Amniotic stem cell (primary cell): Measurements from ENCODE around the gene VTI1A.
"Not testable (repeated sequence)": the region's sequence is repeated elsewhere in the genome, so short reads cannot be mapped to it uniquely, and the experiment has no call there.

Experiments used
- DNase-seq: peaks from one replicate; lab custom pipeline; 2025; lab: John Stamatoyannopoulos, UW

The VTI1A gene

DNA sequence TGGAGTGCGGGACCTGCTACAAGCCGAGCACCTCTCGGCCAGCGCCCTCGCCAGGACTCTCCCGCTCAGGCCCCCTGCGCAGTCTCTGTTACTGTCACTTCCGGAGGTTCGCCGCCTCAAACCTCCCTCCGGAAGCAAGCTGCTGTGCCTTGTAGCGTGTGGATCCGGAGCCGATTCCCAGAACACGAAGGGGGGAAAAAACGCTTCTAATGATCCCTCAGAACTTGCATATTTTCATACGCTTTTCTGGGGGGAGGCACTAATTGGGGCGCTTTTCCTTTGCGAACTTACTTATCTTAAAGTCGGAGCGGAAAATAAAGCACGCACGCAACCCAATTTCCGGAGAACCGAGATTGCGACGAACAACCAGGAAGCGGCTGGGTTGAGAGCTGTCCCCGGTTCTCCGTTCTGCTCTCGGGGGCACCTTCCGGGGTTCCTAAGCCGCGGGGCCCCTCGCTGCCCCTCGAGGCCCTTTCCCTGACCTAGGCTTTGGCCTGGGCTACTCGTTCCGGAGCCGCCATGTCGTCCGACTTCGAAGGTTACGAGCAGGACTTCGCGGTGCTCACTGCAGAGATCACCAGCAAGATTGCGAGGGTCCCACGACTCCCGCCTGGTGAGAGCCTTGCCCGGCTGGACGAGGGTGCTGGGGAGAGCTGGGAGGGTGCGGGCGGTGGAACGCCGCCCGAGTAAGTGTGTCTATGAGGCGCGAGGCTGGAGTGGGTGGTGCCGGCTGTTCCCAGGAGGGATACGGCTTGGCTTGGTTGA is at the start of gene VTI1A, which contains the start of gene ZDHHC6:
TSS of gene VTI1A (plus strand) at position 361 of the 765 bp plus-strand sequence. CDS start at position 520, 159 bp downstream.
TSS of gene ZDHHC6 (minus strand) at position 60 of the 765 bp plus-strand sequence. CDS start 1,478 bp downstream, outside the sequence.
- peak; percentile 59 for DNase-seq

GRCh38 chr10:112397592-112397991 is 49.4 kb upstream of the VTI1A start:
- no peak for DNase-seq

DNA sequence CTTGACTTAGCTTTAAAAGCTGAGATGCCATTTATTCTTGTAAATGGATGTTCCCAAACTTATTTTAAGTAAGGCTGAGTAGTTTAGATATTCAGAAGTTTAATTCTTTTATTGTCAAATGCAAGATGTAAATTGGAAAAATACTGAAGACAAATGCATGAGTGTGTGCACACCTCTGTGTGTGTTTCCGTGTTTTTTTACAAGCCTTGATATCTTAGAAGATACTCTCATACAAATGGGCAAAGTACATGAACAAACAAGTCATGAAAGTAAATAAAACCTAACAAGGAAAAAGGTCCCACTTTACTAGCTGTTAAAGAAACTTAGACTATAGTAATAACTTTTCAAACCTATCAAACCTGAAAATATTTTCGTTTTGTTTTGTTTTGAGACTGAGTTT is 44.1 kb upstream of the VTI1A start:
- no peak for DNase-seq

GRCh38 chr10:112404617-112405016 is 42.4 kb upstream of the VTI1A start:
- no peak for DNase-seq

- not testable (repeated sequence) for DNase-seq
Measured at GRCh38 chr10:112406806-112407205, 40.2 kb upstream of the VTI1A start.

DNA sequence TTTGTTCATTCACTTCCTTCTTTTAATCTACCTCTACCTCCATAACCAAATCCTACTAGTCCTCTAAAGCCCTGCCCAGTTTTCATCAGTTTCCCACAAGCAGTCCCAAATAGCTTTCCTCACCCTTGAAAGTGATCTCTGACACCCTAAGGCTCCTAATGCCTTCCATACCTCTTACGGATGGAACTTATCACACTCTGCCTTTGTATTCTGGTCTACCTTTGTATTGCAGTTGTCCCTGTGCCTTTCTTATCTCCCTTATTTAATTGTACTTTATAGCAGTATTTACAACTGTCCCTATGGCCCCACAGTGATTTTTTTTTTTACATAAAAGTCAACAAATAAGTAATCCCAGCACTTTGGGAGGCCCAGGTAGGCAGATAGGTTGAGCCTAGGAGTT is 39.3 kb upstream of the VTI1A start:
- no peak for DNase-seq

DNA sequence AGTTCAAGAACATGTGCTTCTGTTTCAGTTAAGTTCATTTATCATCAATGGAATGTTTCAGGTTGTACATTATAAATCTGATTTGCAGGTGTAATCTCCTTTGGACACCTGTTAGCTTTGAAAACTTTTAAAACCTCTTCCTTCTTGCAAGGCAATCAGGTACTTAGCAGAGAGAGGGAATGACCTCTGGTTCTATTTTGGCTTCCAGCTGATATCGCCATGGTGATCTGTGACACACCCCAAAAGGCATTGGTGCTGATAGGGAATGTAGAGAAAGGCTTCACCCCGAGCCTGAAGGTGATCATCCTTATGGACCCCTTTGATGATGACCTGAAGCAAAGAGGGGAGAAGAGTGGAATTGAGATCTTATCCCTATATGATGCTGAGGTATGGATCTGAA is 37.7 kb upstream of the VTI1A start:
- no peak for DNase-seq

GRCh38 chr10:112409755-112410154 is 37.3 kb upstream of the VTI1A start:
- no peak for DNase-seq

DNA sequence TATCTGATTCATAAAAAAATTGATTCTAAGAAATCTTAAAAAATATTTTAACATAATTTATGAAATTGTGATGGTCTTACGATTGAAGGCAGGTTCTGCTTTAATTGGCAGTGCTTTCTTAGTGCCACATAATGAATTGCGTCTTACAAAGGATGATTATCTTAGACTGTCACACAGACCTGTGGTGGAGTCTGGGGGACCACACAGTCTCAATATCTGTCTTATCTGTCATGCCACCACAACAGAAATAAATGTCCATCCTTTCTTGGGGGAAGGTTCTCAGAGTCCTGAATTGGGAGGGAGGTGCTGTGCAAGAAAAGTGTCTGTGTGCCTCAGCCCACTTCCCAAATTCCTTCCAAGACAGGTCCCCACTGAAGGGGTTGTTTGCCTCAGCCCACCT is 34.3 kb upstream of the VTI1A start:
- DNase-seq, result no peak

GRCh38 chr10:112421731-112422130 is 25.3 kb upstream of the VTI1A start:
- no peak for DNase-seq

GRCh38 chr10:112424651-112425050 is 22.4 kb upstream of the VTI1A start:
- no peak for DNase-seq

- no peak for DNase-seq
Measured at GRCh38 chr10:112426111-112426510, 20.9 kb upstream of the VTI1A start.

- no peak for DNase-seq
Measured at GRCh38 chr10:112429147-112429546, 17.9 kb upstream of the VTI1A start.

DNA sequence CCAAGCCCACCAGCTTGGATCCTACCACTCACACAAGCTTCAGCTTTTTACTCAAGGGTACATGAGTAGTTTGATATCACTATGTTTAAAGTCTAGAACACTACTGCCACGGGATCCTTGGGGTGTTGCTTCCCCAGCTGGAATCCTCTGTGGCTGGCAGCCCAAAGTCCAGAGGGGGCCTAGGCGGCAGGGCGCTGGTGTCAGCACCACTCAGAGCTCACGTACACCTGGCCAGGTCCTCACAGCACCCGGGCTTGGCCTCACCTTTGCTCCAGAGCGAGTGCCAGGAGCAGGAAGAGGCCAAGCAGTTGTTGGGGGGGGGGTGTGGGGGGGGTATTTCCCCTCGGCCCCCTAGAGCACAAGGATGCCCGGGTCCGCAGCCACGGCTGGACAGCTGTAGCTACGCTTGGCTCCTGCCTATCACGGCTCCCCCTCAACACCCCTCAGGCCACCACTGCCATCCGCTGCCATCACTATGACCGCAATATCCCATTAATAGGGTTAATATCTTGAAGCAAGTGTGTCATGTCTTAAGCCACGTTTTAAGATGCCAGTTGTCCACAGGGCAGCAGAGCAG is 17.3 kb upstream of the VTI1A start:
- no peak for DNase-seq

- DNase-seq, result no peak
Measured at GRCh38 chr10:112433136-112433535, 13.9 kb upstream of the VTI1A start.

- no peak for DNase-seq
Measured at GRCh38 chr10:112434988-112435619, 11.9 kb upstream of the VTI1A start.

DNA sequence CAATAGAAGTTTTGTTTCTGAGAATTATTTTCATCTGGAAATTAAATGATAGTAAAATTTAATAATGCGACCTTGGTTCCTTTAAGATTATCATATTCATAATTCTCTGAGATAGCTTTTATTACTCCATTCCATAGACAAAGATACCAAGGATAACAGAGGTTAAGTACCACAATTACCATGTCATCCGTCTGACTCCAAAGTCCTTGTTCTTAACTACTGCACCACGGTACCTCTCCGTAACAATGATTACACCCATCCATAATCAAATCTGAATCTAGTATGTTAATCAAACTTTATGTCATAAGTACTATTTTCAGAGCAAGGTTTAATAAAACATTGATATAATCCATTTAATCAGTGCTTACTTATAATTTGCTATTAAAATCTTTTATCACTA is 8.7 kb upstream of the VTI1A start:
- no peak for DNase-seq

GRCh38 chr10:112441520-112441919 is 5.5 kb upstream of the VTI1A start:
- DNase-seq, result no peak

DNA sequence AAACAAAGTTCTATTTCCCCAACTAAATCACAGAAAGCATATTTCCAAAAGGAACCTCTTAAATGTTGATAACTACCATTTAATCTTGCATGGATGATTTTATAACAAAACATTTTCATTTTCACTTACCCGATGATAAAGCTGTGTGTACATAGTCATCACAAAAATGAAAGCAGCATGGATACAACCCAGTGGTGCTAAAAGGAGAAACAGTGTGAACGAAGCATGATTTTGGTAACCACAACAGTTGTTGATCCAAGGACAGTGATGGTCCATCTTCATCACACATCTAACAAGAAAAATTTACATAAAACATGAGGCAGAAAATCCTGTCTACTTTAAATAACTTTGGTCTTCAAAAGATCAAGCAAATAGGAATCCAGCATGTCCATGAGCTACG is 5.0 kb upstream of the VTI1A start:
- DNase-seq, result no peak

DNA sequence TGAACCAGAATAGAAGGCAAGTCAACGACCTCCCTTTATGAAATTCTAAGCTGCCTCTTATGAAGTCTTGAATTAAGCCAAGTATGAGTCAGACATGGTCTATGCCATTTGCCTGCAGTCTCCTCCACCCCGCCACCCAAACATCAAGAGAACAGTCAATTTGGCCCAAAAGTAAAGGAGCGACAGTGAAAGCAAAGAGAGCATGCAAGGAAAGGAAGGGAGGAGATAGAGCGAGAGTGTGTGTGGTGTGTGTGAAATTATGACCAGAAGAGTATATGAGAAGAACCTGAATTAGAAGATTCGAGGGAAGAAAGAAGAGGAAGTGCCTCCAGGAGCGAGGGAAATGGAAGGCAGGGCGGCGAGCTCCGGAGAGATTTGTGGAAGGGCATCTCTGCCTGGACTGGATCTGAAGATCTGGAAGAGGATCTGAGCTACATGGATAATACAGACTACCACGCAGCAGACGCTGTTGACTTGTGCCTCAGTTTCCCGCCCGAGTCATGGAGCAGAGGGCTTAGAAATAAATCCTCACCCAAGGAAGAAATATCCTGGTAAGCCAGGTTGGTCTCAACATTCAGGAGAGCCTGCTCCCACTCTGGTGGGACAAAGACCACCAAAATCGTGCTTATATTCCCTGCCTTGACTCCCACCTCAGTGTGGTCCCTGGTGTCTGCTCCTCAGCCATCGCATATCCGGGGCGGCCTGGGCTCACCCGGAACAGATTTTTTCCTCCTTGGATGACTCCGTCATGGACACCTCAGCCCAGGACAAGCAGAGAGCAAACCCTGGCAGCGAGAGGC is 760 bp upstream of the VTI1A start:
- DNase-seq, result no peak

GRCh38 chr10:112447620-112447928 is 559 bp downstream of the VTI1A start:
- no peak for DNase-seq

GRCh38 chr10:112448888-112449287 is 1.9 kb downstream of the VTI1A start:
- DNase-seq, result no peak
